Upper lobe of left lung (tissue), 4 donors: ENCODE results near the gene ZNF431.

Experiments
- POLR2A ChIP-seq, 4 donors: fragments of 450-650 bp; IDR thresholded peaks; one replicate each; pipeline ENCODE4 v1.5.1; 2016 to 2017; ENCODE audit warnings: antibody characterized with exemption in 4 of 4, mild to moderate bottlenecking in 2 of 4
- TF ChIP-seq, protein P1 (sequence below), 6 experiments: fragments of 450-650 bp in 4 of 6; fragments of 200-600 bp in 2 of 6; sonication (generic) in 2 of 6; IDR thresholded peaks; one replicate each; pipeline ENCODE4 v1.5.1; 2016 to 2019; ENCODE audit warnings: antibody characterized with exemption in 6 of 6

DNA sequence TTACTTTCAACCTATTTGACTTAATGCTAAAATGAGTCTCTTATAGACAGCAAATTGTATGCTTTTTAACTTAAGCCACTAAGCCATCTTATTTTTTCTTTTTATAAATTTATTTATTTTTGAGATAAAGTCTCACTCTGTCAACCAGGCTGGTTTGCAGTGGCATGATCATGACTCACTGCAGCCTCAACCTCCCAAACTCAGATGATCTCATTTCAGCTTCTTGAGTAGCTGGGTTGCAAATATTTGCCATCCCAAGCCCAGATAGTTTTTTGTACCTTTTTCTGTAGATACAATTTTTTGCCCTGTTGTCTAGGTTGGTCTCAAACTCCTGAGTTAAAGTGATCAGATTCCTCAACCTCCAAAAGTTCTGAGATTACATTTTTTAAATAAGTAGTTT, 32.7 kb upstream of the ZNF431 start:
- TF ChIP-seq, protein P1, sequence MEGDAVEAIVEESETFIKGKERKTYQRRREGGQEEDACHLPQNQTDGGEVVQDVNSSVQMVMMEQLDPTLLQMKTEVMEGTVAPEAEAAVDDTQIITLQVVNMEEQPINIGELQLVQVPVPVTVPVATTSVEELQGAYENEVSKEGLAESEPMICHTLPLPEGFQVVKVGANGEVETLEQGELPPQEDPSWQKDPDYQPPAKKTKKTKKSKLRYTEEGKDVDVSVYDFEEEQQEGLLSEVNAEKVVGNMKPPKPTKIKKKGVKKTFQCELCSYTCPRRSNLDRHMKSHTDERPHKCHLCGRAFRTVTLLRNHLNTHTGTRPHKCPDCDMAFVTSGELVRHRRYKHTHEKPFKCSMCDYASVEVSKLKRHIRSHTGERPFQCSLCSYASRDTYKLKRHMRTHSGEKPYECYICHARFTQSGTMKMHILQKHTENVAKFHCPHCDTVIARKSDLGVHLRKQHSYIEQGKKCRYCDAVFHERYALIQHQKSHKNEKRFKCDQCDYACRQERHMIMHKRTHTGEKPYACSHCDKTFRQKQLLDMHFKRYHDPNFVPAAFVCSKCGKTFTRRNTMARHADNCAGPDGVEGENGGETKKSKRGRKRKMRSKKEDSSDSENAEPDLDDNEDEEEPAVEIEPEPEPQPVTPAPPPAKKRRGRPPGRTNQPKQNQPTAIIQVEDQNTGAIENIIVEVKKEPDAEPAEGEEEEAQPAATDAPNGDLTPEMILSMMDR (IDR thresholded peaks at IDR 0.05) = no peak
- TF ChIP-seq POLR2A (IDR thresholded peaks at IDR 0.05) = no peak
